ENCODE results near the gene UBQLNL. TPM values are rescaled to one million over a fixed set of nuclear protein-coding genes. Genes with fewer than 3 reads are reported as not detected.

The UBQLNL gene
- total and polyA plus RNA-seq, 2 of the 4 experiments (the other 2 are of a cell fraction) = 0.18 to 0.48 TPM

- Histone ChIP-seq H3K27me3 (ENCODE audit: control insufficient read depth, insufficient read depth, low read length) (peaks cover 3% of the 10 kb centered on the region), H3K14ac (replicated peaks; ENCODE audit: low read depth, low read length) (no peak within 1 kb of the TSS), H3K56ac (ENCODE audit: extremely low read depth, insufficient read depth, low read length) (no peak within 1 kb of the TSS), H3K23ac (ENCODE audit: low read depth, low read length) (no peak within 1 kb of the TSS), H3K4me2 (ENCODE audit: low read depth, low read length) (no peak within 1 kb of the TSS), H3K4me3 (ENCODE audit: insufficient read depth, low read depth, low read length) (no peak within 1 kb of the TSS), H2AK9ac (replicated peaks; ENCODE audit: low read depth, low read length, poor library complexity) (no peak within 1 kb of the TSS), H4K20me1 (ENCODE audit: insufficient read depth, low read length) (no peaks in the 10 kb centered on the region), H2BK5ac (ENCODE audit: low read depth, low read length, poor library complexity, severe bottlenecking) (no peak within 1 kb of the TSS), H3K4ac (ENCODE audit: low read depth, low read length) (no peak within 1 kb of the TSS), H3K9me3 (ENCODE audit: control insufficient read depth, insufficient read depth, low read length) (no peaks in the 10 kb centered on the region), H3K36me3 (ENCODE audit: control insufficient read depth, insufficient read depth, low read length) (no peaks in the 10 kb centered on the region), H2AK5ac (ENCODE audit: low read depth, low read length) (no peak within 1 kb of the TSS), H2AFZ (replicated peaks; ENCODE audit: low read length, poor library complexity) (no peak within 1 kb of the TSS), H3K9me1 (ENCODE audit: insufficient read depth, low read length) (no peaks in the 10 kb centered on the region), H3K9ac (ENCODE audit: low read depth, low read length) (no peak within 1 kb of the TSS), H3K79me1 (ENCODE audit: low read depth in 1 of 2, low read length in 2 of 2) (no peaks in the 10 kb centered on the region), H4K91ac (ENCODE audit: insufficient read depth, low read depth, low read length) (no peak within 1 kb of the TSS), H2BK15ac (ENCODE audit: low read depth, low read length) (no peak within 1 kb of the TSS), H3K18ac (ENCODE audit: low read depth, low read length) (no peak within 1 kb of the TSS), H3K27ac (ENCODE audit: insufficient read depth, low read length) (no peak within 1 kb of the TSS), H2BK20ac (ENCODE audit: low read depth, low read length) (no peak within 1 kb of the TSS), H4K5ac (ENCODE audit: low read depth, low read length) (no peak within 1 kb of the TSS), H3K4me1 (ENCODE audit: control insufficient read depth, insufficient read depth, low read length) (no peaks in the 10 kb centered on the region), H2BK120ac (ENCODE audit: low read depth, low read length) (no peak within 1 kb of the TSS), H4K8ac (ENCODE audit: low read depth in 2 of 2, low read length in 2 of 2) (no peak within 1 kb of the TSS)
- DNase-seq (no peak), ATAC-seq (ENCODE audit: low read depth) (no peak)
- TF ChIP-seq NFE2L2 (IDR thresholded peaks at IDR 0.05; ENCODE audit: low read depth, low read length) = no peak
- no peak for TF ChIP-seq RAD21 (IDR thresholded peaks at IDR 0.05; ENCODE audit: low read length)
- no peak for TF ChIP-seq CEBPB (IDR thresholded peaks at IDR 0.05; ENCODE audit: low read depth, low read length)
- TF ChIP-seq ELK1 (IDR thresholded peaks at IDR 0.05; ENCODE audit: borderline replicate concordance, low read depth, low read length) = no peak
- dilution Hi-C loops (cut with HindIII; ENCODE audit: low sequenced_read_pairs, unreplicated experiment) (no loop called here), intact Hi-C loops (cut with micrococcal nuclease) (no loop called here), in situ Hi-C loops (cut with MboI; ENCODE audit: low sequenced_read_pairs) (no loop called here)
- POLR2A ChIA-PET (ENCODE audit: unreplicated experiment) = no interaction called here
- BruUV-seq (replicated peaks) = no TSS peak
- CTCF ChIA-PET = interaction anchor here (0.7 kb wide), 1 partner anchor 847 kb away, joined by 3 read pairs; no protein-coding TSS in a partner anchor
- WGBS, 2 experiments (ENCODE audit: extremely low coverage in 2 of 2, insufficient read length in 1 of 2) = no CpG with 5 or more reads among the region's 4 CpGs
Measured at GRCh38 chr11:5509803-5510202, 6.7 kb downstream of the UBQLNL start, which contains the start of gene UBQLN3. UBQLN3 (minus strand) TSS chr11:5509957; CDS start chr11:5509558, 399 bp downstream.

Data from IMR-90 (cell line).